Breast epithelium (tissue), 3 donors: Measurements from ENCODE around the gene JSRP1.

ENCODE experiments used
- CTCF ChIP-seq, 3 donors: fragments of 450-650 bp; IDR thresholded peaks; one replicate each; pipeline ENCODE4 v1.5.1; 2016 to 2017; ENCODE audit warnings: antibody characterized with exemption in 3 of 3, mild to moderate bottlenecking in 3 of 3, moderate library complexity in 3 of 3
- POLR2AphosphoS5 ChIP-seq, 3 donors: sonication (generic); formaldehyde crosslinking; IDR thresholded peaks; one replicate each; pipeline ENCODE4 v1.6.1; 2017; ENCODE audit warnings: antibody characterized with exemption in 3 of 3

- TF ChIP-seq CTCF (IDR thresholded peaks at IDR 0.05) (no peak), POLR2AphosphoS5 (IDR thresholded peaks at IDR 0.05) (no peak)
These were observed 26.0 kb upstream of the JSRP1 start, which contains the start of gene PEAK3 for GRCh38 chr19:2282062-2282861.
